ENCODE results near the gene LAMA3. TPM values are rescaled to one million over a fixed set of nuclear protein-coding genes. Genes with fewer than 3 reads are reported as not detected.

LAMA3 gene
- total RNA-seq, 1 donor from 2014 or later, result 1.2 TPM

GRCh38 chr18:23927821-23928746 is 238.8 kb downstream of the LAMA3 start:
- FAIRE-seq, result no peak
- DNase-seq (ENCODE audit: low spot score in 2 of 2), result no peak

- no peak for FAIRE-seq
Observed at GRCh38 chr18:23929362-23929930, 240.2 kb downstream of the LAMA3 start.

GRCh38 chr18:23930002-23930401 is 240.7 kb downstream of the LAMA3 start:
- no peak for FAIRE-seq
- no peak for DNase-seq (ENCODE audit: low spot score in 2 of 2)

More at GRCh38 chr18:23929362-23929930, 240.2 kb downstream of the LAMA3 start:
- DNase-seq (ENCODE audit: low spot score in 2 of 2), result no peak

- FAIRE-seq (no peak), DNase-seq (ENCODE audit: low spot score in 2 of 2) (no peak)
Observed at GRCh38 chr18:23932385-23933067, 243.3 kb downstream of the LAMA3 start.

- FAIRE-seq (no peak), DNase-seq (ENCODE audit: low spot score in 2 of 2) (no peak)
Observed at GRCh38 chr18:23933407-23933806, 244.2 kb downstream of the LAMA3 start.

GRCh38 chr18:23934252-23934651 is 245.0 kb downstream of the LAMA3 start:
- no peak for DNase-seq (ENCODE audit: low spot score in 2 of 2)
- no peak for FAIRE-seq

GRCh38 chr18:23934863-23935262 is 245.6 kb downstream of the LAMA3 start:
- FAIRE-seq (no peak), DNase-seq (ENCODE audit: low spot score in 2 of 2) (no peak)

GRCh38 chr18:23935804-23936203 is 246.6 kb downstream of the LAMA3 start:
- no peak for DNase-seq (ENCODE audit: low spot score in 2 of 2)
- FAIRE-seq, result no peak

- FAIRE-seq, result no peak
- DNase-seq (ENCODE audit: low spot score in 2 of 2), result no peak
Observed at GRCh38 chr18:23936381-23936958, 247.2 kb downstream of the LAMA3 start.

GRCh38 chr18:23938043-23938756 is 248.9 kb downstream of the LAMA3 start:
- no peak for FAIRE-seq
- no peak for DNase-seq (ENCODE audit: low spot score in 2 of 2)

- DNase-seq (ENCODE audit: low spot score in 2 of 2) (no peak), FAIRE-seq (no peak)
Observed at GRCh38 chr18:23938901-23939341, 249.7 kb downstream of the LAMA3 start.

- no peak for FAIRE-seq
Observed at GRCh38 chr18:23939366-23939765, 250.1 kb downstream of the LAMA3 start.

GRCh38 chr18:23939896-23940295 is 250.6 kb downstream of the LAMA3 start:
- DNase-seq (ENCODE audit: low spot score in 2 of 2) (no peak), FAIRE-seq (no peak)

More at GRCh38 chr18:23939366-23939765, 250.1 kb downstream of the LAMA3 start:
- no peak for DNase-seq (ENCODE audit: low spot score in 2 of 2)

- FAIRE-seq (no peak), DNase-seq (ENCODE audit: low spot score in 2 of 2) (no peak)
Observed at GRCh38 chr18:23941791-23942190, 252.5 kb downstream of the LAMA3 start.

- DNase-seq (ENCODE audit: low spot score in 2 of 2) (no peak), FAIRE-seq (no peak)
Observed at GRCh38 chr18:23943104-23943503, 253.9 kb downstream of the LAMA3 start.

GRCh38 chr18:23943903-23944624 is 254.8 kb downstream of the LAMA3 start:
- DNase-seq (ENCODE audit: low spot score in 2 of 2), result no peak
- no peak for FAIRE-seq

GRCh38 chr18:23945416-23946079 is 256.3 kb downstream of the LAMA3 start:
- DNase-seq (ENCODE audit: low spot score in 2 of 2), result no peak
- FAIRE-seq, result no peak

- DNase-seq (ENCODE audit: low spot score in 2 of 2), result no peak
Observed at GRCh38 chr18:23949863-23950262, 260.6 kb downstream of the LAMA3 start.

GRCh38 chr18:23950644-23951043 is 261.4 kb downstream of the LAMA3 start:
- DNase-seq (ENCODE audit: low spot score in 2 of 2) (no peak), FAIRE-seq (no peak)

More at GRCh38 chr18:23949863-23950262, 260.6 kb downstream of the LAMA3 start:
- no peak for FAIRE-seq

Measured in frontal cortex (tissue), 4 donors.